ENCODE data around the gene OR51B4.

Gene OR51B4

GRCh38 chr11:5293028-5293427 is 8.7 kb downstream of the OR51B4 start:
- no peak for DNase-seq

GRCh38 chr11:5291207-5291838 is 10.4 kb downstream of the OR51B4 start:
- DNase-seq, result no peak

GRCh38 chr11:5290106-5290505 is 11.6 kb downstream of the OR51B4 start:
- no peak for DNase-seq

DNA sequence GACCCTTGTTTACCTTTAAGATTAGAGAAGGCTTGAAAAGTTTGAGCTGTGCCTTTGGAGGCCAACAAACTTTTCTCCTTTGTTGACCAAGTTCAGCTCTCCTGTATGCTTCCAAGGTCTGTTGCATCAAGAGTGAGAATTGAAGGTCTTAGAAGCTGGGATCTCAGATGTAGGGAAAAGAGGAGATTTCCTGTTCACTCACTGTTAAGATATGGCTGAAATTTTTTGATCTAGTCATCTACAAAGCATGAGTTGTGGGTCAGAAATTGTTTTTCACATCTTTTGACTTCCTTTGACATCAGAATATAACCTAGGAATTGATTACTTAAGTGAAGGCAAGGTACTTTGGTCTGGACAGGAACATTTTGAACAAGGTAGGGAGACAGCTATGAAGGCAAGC is 12.1 kb downstream of the OR51B4 start:
- DNase-seq, result no peak

GRCh38 chr11:5288906-5289550 is 12.7 kb downstream of the OR51B4 start:
- no peak for DNase-seq

DNA sequence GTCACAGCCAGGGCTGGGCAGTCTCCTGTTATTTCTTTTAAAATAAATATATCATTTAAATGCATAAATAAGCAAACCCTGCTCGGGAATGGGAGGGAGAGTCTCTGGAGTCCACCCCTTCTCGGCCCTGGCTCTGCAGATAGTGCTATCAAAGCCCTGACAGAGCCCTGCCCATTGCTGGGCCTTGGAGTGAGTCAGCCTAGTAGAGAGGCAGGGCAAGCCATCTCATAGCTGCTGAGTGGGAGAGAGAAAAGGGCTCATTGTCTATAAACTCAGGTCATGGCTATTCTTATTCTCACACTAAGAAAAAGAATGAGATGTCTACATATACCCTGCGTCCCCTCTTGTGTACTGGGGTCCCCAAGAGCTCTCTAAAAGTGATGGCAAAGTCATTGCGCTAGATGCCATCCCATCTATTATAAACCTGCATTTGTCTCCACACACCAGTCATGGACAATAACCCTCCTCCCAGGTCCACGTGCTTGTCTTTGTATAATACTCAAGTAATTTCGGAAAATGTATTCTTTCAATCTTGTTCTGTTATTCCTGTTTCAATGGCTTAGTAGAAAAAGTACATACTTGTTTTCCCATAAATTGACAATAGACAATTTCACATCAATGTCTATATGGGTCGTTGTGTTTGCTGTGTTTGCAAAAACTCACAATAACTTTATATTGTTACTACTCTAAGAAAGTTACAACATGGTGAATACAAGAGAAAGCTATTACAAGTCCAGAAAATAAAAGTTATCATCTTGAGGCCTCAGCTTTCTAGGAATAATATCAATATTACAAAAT is 13.4 kb downstream of the OR51B4 start:
- DNase-seq, result no peak

DNA sequence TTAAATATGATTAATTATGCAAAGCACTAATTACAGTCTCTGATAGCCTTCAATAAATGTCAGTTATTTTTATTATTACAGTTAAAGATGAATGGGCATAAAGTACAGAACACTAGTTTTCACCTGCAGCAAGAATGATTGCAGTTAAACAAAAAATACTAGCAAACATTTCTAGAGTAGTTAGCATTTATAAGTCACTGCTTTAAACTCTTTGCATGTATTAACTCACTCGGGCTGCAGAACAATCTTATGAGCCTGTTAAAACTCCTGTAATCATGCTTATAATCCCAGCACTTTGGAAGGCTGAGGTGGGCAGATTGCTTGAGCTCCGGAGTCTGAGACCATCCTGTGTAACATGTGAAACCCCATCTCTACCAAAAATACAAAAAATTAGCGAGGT is 14.8 kb downstream of the OR51B4 start:
- no peak for DNase-seq

DNA sequence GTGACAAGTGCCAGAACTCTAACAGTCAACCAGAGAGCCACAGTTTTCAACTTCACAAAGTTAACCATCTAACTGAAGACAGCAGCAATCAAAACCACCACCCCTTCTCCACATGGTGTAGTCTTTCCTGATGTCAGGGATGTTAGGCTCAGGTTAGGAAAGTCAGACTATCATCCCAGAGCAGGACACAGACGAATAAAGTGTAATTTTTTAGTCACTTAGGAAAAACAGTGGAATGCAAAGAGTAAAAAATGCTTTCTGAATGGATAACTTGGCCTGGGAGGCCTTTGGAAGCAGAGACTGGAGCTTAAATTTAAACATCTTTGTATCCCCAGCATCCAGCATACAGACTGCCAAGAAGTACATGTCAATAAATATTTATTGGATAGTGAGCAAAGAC is 15.4 kb downstream of the OR51B4 start:
- DNase-seq, result no peak

- DNase-seq, result no peak
These were observed 15.9 kb downstream of the OR51B4 start for GRCh38 chr11:5285703-5286340.

DNA sequence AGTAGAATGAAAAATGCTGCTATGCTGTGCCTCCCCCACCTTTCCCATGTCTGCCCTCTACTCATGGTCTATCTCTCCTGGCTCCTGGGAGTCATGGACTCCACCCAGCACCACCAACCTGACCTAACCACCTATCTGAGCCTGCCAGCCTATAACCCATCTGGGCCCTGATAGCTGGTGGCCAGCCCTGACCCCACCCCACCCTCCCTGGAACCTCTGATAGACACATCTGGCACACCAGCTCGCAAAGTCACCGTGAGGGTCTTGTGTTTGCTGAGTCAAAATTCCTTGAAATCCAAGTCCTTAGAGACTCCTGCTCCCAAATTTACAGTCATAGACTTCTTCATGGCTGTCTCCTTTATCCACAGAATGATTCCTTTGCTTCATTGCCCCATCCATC is 17.1 kb downstream of the OR51B4 start:
- no peak for DNase-seq

- no peak for DNase-seq
These were observed 17.9 kb downstream of the OR51B4 start for GRCh38 chr11:5283882-5284281.

- no peak for DNase-seq
These were observed 18.7 kb downstream of the OR51B4 start for GRCh38 chr11:5283086-5283485.

DNA sequence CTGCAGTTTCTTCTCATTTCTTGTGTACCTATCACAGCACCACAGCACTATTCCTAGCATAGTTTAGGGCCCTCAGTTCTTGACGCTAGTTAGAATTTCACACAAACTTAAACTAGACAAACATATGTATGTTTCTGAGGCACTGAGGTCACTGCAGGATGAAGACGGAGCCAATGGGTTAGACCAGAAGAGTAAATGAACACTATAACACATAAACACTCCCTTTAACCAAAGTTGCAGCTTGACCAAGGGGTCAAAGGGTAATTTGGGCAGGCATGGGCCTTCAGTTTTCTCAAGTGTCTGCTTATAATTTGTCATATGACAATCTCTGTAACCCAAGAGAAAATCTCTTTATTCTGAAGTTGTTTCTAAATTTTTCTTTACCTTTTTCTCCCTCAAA is 19.1 kb downstream of the OR51B4 start:
- no peak for DNase-seq

DNA sequence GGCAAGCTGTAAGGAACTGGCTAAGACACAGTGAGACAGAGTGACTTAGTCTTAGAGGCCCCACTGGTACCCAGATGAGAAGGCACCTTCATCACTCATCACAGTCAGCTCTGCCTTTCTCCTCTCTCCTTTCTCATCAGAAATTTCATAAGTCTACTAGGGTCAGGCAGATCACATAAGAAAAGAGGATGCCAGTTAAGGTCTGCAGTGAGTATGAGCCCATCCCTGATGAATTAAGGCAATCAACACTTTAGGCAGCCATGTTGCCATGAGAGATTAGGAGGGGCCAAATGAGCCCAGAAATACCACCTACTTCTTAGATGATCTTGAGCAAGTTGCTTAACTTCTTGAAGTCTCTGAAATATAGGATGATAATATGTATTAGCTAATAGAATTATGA is 20.1 kb downstream of the OR51B4 start:
- no peak for DNase-seq

- peak; percentile 28 to 36 for DNase-seq
These were observed 21.1 kb downstream of the OR51B4 start for GRCh38 chr11:5280582-5281102.

DNA sequence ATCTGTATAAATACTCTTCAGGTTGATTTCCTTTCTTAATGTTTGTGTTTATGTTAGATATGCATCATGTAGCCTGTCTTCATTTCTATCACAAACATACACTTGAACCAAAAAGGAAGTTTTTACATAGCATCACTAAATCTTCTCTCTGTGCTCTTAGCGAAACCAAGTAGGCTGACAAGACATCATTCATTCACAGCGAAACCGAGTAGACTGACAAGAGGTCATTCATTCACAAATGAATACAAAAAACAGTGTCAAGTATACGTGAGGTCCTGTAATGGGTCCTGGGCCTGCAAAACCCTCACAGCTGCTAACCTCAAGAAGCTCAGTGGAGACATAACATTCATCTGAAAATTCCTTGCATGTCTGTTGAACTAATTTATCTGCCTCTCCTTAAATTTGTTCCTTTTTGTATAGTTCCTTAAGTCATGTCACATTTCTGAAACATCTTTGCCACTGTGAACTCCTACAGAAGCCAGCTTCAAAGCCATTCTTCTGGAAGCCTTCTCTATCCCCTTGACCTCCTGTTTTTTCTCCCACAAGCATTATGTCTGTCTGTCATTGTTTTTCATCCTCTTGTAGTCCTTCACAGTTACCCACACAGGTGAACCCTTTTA is 22.2 kb downstream of the OR51B4 start:
- no peak for DNase-seq

- no peak for DNase-seq
These were observed 23.9 kb downstream of the OR51B4 start for GRCh38 chr11:5277807-5278382.

GRCh38 chr11:5276697-5277096 is 25.0 kb downstream of the OR51B4 start:
- no peak for DNase-seq

DNA sequence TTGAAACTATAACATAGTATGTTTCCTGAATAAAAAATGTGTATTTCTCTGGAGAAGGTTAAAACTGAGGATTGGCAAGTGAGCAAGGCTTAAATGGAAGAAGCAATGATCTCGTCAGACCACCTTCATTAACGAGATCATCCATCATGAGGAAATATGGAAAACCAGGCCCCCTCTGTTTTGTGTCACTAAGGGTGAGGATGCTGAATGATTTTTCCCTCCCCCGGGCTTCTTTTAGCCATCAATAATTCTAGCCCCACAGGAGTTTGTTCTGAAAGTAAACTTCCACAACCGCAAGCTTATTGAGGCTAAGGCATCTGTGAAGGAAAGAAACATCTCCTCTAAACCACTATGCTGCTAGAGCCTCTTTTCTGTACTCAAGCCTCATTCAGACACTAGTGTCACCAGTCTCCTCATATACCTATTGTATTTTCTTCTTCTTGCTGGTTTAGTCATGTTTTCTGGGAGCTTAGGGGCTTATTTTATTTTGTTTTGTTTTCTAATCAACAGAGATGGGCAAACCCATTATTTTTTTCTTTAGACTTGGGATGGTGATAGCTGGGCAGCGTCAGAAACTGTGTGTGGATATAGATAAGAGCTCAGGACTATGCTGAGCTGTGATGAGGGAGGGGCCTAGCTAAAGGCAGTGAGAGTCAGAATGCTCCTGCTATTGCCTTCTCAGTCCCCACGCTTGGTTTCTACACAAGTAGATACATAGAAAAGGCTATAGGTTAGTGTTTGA is 26.2 kb downstream of the OR51B4 start:
- no peak for DNase-seq

DNA sequence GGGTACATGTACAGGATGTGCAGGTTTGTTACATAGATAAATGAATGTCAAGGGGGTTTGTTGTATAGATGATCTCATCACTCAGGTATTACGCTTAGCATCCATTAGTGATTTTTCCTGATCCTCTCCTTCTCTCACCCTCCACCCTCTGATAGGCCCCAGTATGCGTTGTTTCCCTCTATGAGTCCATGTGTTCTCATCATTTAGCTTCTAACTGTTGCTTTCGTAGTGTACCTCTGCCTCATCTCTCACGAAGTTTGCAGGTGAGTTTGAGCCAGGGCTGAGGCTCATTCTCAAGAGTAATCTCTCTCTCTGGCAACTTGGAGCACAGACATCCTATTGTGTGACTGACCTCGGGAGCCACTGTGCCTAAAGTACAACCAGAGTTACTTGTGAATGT is 27.4 kb downstream of the OR51B4 start:
- no peak for DNase-seq

GRCh38 chr11:5272395-5273017 is 29.2 kb downstream of the OR51B4 start:
- no peak for DNase-seq

Measured in activated T-cell treated with anti-CD3 and anti-CD28 coated beads, Interleukin-2, amount 50 U/mL, for 48 hours (primary cell).